Activated T-cell treated with anti-CD3 and anti-CD28 coated beads, Interleukin-2, amount 50 U/mL, for 1 hour (primary cell): ENCODE data around the gene TNFAIP8L3.
"Not testable (repeated sequence)": the region's sequence is repeated elsewhere in the genome, so short reads cannot be mapped to it uniquely, and the experiment has no call there.

ENCODE experiments used
- DNase-seq: peaks from one replicate; pipeline ENCODE4 v3.0.0-alpha.2; 2020

Gene TNFAIP8L3

DNA sequence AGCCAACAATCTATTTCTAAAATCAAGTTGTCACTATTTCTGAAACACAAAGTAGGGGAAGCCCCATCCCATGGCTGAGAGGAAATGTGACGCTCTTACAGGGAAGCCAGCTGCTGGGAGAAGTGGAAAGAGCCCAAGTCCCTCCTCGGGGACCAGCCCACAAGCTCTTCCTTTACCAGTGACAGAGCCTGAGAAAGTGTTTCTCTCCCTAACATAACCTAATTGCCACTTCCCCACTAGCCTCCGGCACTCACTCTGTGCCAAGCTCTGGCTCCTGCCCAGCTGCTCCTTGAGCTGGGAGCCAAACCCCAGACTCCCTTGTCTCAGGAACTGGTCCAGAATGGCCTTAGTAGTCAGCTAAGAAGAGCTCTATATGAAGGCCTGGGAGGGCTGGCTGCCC lies 42.9 kb downstream of the TNFAIP8L3 start:
- DNase-seq: no peak

DNA sequence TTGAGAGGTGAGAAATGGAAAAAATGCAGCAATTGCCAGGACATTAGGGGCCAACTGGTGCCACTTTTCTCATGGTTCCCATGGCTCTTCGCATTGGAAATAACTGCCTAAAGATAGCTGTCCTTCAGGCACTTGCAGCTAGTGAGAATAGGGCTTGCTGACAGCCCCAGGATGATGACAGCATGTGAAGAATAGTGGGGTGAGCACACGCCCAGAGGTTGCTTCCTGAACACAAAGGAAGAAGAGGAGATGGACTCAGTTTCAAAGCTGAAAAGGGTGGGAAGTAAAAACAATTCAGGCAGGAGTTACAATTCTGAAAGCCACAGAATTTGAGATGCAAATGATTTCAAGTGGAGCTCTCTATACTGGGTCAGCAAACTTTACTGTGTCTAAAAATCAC lies 45.6 kb downstream of the TNFAIP8L3 start:
- no peak for DNase-seq

DNA sequence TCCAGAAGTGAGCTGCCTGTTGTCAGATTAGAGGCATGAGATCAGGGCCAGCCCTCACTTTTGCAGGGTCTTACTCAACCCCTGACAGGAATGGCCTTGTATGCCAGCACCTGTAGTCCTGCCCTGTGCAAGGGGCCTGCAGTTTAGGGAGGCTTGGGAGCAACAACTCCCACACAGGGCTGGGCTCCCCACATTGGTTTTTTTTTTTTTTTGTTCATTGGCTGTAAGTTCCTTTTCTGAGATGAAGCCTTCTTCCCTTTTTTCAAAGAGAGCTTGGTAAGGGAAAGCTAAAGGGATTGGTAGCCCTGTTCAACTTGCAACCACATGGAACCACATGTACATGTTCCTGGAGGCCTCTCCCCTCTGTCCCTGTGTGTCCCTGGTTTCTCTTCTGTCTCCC lies 46.4 kb downstream of the TNFAIP8L3 start:
- no peak for DNase-seq

DNA sequence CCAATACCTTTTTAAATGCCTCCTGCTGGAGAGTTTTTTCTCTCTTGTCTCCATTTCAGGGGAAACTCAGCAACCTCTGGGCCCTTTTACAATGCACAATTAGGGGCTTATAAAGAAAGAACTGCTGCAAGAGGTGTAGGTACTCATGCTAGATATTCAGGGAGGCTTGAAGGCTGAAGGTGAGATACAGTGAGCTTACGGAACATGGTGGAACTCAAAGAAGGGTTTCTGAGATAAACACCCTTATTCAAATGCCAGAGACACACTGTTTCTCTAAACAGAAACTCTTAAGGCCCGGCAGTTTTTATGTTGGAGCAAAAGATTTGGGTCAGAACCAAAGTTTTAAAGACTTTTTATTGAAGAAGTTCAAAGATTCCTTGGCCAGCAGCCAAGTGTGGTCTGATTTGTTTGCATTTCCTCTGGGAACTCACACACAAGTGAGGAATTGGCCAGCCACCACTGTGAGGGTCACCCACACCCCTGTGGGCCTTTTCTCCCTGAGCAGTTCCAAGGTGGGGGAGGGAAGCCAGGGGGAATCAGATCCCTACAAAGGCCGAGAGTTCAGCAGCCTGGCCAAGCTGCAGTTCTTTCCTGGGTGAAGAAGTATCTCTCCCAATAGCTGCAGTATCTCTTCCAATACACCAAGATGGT lies 47.8 kb downstream of the TNFAIP8L3 start:
- no peak for DNase-seq

DNA sequence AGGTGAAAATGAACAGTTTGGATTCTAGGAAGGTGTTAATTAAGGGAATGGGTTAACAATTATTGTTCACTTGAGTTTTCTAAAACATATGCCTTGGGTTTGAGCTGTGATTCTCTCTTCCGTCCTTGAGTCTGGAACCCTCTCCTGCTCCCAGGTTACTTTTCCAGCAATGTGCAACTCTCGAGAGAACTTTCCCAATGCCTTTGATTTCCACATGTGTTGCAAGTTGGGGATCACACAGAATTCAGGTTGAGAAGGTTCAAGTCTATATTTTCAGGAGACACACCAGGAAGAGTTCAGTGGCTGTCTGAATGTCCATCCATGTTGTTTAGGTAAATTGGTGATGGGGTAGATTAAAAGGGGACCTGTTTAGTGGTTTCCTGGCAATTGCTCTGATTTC lies 48.7 kb downstream of the TNFAIP8L3 start:
- DNase-seq: no peak

DNA sequence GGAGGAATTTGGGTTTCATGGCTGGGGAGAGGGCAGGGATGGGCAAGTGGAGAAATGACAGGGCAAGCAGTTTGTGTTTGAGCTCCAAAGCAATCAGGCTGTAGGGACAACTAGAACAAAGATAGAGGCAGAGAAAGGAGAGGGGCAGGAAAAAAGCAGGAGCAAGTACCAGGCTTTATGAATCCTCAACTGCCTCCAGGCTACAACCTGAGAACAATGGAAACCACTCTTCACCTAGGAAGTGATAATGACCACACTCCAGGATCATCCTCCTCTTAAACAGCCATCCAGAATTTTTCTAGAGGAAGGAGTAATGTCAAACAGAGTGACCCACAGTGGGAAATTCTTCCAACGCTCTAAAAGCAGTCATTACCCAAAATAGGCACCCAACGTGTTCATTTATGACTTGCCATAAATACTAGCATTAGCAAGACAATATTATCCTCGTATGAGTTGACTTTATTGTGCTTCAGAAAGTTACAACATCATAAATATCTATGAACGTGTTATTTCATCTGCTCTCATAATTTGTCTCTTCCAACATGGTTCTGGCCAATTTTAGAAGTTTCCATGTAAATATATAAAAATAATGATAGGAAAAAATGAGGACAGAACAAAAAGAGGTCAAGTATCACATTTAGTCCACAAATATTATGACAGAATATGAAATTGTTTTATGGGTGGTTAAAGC lies 50.5 kb downstream of the TNFAIP8L3 start:
- DNase-seq: no peak

DNA sequence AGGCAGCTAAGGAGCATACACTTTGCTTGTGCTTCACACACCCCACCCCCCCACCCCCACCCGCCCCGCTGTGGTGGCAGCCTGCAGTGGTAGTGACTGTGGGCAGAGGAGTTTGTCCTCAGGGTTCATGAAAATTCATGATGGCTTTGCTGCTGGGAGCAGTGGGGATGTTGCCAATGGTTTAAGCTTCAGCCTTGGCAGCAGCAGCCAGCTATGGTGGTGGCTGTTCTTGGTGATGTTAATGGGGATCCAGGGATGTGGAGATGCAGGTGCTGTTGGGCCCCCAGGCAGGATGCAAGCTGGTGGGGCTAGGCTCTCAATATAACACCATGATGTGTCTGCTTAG lies 55.8 kb downstream of the TNFAIP8L3 start:
- DNase-seq: no peak

DNA sequence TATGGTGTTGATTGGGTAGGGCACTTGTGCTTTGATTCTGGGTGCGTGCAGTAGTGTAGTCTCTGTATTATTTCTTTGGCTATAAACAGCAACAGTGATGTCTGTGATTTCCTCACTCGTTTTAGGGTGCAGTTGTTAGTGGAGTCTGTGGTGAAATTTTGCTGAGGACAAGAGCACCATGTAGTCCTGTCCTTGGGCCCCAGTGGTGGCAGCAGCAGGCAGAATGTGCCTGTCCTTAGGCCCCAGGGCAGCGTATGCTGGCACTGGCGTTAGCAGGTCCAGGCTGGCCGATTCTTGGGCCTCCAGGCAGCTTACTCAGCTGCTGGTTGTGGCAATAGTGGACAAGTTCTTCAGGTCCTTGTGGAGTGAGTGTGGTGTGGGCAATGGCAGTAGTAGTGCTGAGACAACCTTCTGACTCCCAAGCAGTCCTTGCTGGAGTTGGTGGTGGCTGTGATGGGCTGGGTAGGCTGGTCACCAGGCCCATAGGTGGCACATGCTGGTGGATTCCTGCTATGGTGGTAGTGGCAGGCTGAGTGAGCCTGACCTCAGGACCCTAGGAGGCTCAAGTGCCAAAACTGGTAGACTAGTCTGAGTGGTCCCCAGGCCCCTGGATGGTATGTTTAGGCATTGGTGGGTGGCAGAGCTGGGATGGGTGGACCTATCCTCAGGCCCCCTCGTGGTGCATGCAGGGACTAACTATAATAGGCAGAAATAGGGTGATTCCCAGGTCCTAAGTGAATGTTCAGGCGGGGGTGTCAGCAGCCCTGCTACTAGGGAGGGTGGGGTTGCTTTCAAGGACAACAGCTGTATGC lies 56.3 kb downstream of the TNFAIP8L3 start:
- DNase-seq: no peak

DNA sequence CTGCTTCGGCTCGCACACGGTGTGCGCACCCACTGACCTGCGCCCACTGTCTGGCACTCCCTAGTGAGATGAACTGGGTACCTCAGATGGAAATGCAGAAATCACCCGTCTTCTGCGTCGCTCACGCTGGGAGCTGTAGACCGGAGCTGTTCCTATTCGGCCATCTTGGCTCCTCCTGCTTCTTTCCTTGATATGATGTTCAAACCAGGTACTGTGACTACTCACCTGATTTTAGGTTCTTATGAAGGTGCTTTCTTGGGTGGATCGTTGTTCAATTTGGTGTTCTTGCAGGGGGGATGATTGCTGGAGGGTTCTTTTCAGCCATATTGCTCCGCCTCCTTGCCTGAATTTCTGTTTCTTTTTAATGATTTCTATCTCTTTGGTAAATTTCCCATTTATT lies 57.2 kb downstream of the TNFAIP8L3 start:
- not testable (repeated sequence) for DNase-seq

DNA sequence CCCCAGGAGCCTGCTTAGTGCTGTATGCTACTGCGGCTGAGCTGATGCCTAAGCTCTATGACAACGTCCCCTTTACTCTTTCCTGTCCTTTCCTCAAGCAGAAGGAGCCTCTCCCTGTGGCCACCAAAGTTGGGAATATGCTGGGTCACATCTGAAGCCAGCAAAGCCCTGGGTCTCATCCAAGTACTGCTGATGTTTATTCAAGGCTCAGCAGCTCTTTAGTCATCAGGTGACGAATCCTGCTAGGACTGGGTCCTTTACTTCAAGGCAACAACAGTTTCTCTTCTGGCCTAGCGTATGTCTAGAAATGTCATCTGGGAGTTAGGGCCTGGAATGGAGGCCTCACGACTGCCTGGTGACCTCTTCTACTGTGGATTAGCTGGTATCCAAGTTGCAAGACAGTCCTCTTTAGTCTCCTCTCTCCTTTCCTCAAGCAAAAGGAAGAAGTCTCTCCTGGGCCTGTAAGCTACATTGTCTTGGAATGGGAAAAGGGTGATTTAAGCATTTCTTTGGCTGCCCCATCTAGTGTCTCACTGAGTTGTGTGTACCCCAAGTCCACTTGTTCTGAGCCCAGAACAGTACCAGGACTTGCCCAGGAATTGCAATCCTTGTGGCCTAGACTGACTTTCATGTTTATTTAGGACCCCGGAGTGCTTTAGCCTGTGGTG lies 63.9 kb downstream of the TNFAIP8L3 start:
- no peak for DNase-seq

DNA sequence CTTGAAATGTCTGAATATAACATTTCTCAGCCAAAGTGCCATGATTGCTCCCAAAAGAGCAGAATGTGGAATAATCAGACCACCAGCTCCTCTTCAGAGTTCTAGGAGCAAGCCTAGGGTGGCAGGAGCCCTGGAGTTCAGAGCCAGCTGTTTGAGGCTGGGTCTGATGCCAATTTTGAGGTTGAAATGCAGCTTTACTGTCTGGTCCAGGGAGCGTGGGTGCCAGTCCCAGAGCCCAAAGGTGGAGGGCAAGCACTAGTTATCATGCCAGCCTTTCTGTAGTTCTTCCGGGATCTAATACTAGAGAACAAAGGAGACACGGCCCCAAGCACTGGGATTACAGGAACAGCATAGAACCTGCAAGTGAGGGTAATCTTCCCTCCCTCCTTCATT lies 69.3 kb downstream of the TNFAIP8L3 start:
- no peak for DNase-seq

DNA sequence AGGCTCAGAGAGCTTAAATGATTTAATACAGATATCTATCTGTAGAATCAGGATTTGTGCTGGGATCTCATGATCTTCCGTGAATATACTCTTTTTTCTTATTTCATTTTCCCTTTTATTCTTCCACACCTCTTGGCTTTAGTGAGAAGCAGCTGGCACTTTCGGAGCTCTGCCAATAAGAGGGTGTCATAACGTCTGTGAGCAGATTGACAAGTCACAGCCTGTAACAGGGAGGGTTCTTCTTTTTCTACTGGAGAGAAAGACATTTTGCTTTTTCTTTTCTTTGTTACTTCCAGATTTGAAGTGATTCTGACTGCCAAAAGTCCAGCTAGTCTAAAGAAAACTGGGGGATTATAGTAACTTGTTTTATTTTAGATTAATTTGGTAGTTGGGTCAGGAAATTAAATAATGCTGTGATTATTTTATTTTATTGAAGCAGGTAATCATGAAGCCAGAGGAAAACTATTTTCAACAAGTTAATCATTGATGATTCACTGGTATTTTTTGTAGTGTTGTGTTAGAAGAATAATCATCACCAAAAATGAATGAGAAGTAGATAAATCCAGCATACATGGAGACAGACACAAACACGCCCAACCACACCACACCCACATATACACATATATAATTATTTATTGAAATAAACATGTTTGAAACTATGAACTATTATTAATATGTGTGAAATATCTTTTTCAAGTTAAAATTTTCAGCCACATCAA lies 69.8 kb downstream of the TNFAIP8L3 start:
- DNase-seq: no peak

DNA sequence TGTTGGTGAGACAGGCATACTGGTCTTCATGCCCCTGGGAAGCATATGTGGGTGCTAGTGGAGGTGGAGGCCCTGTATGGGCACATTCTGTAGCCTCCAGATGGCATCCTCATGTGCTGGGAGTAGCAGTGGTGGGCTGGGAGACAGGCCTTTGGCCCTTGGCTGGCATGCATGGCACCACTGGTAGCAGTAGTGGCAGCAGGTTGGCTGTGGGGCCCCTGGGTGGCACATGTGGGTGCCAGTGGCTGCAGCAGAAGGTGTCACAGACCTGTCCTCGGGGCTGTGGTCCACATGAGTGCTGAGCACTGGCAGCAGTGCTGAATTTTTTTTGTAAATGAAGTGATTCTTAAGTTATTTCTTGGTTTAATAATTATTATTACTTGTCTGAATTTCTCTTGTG lies 71.2 kb downstream of the TNFAIP8L3 start:
- DNase-seq: no peak

DNA sequence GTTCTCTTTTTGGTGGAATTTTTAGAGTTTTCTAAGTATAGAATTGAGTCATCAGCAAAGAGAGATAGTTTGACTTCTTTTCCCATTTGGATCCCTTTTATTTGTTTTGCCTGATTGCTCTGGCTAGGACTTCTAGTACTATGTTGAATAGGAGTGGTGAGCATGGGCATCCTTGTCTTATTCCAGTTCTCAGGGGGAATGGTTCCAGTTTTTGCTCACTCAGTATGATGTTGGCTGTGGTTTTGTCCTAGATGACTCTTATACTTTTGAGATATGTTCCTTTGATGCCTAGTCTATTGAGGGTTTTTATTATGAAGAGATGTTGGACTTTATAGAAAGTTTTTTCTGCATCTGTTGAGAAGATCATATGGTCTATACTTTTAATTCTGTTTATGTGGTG lies 72.5 kb downstream of the TNFAIP8L3 start:
- DNase-seq: no peak

DNA sequence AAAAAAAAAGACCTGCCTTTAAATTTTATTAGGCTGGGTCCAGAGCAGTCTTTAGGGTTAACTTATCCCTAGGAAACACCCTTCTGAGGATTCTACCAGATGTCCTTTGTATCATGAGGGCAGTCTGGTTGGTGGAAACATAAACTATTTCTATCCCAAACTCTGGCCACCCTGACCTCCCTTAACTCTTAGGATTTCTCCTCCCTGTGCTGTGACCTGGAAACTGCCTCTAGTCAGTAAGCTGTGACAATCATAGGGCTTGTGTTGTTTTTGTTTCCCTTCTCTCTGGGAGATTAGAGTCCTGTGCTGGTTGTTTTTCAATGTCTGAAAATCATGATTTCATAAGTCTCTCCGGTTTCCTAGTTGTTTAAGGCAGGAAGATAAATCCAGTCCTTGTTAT lies 78.1 kb downstream of the TNFAIP8L3 start:
- DNase-seq: no peak

DNA sequence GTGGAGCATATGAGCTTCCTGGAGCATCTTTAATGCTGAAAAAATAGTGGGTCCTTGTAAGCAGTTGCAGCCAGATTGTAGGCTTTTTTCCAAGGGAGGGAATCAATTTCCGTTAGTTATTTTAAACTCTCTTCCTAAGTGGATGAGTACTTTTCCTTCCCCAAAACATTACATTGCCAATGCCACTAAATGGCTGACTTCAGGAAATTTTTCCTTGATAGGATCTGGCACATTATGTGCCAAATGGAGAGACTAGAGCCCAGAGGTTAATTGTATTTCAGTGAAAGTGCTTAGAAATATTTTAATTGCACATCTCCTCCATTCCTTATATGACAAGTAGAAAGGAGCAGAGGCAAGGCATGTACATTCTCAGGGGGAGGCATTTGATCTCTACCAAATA lies 83.5 kb downstream of the TNFAIP8L3 start:
- no peak for DNase-seq

DNA sequence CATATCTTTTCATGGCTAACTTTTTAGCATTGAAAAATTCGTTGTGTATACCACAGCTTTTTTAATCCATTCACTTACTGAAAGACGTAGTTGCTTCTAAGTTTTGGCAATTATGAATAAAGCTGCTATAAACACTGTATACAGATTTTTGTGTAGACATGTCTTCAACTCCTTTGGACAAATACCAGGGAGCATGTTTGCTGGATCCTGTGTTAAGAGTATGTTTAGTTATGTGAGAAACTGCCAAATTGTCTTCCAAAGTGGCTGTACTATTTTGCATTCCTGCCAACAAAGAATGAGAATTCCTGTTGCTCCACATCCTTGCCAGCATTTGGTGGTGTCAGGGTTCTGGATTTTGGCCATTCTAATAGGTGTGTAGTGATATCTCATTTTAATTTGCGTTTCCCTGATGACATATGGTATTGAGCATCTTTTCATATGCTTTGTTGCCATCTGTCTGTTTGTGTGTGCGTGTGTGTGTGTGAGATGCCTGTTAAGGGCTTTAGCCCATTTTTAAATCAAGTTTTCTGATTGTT lies 87.5 kb downstream of the TNFAIP8L3 start:
- no peak for DNase-seq
